ENCODE measurements around the gene CAPRIN1.
"Not testable (repeated sequence)": the region's sequence is repeated elsewhere in the genome, so short reads cannot be mapped to it uniquely, and the experiment has no call there.

Gene CAPRIN1

DNA sequence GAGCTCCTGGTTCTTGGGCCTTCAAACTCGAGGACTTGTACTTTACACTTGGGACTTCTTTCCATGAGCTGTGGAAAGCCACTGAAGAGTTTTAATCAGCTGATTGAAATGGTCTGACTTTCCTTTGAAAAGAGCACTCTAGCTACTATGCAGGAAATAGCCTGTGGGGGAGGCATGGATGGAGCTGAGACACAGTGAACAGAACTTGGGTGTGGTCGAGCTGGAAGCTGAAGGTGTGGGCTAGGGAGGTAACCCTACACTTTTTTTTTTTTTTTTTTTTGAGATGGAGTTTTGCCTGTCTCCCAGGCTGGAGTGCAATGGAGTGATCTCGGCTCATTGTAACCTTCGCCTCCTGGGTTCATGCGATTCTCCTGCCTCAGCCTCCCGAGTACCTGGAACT lies 17.5 kb upstream of the CAPRIN1 start:
- DNase-seq: no peak
- no peak for TF ChIP-seq POLR2A (IDR thresholded peaks at IDR 0.05; ENCODE audit: low read length)
- TF ChIP-seq GATA1 (IDR thresholded peaks at IDR 0.05; ENCODE audit: low read depth, low read length): no peak

DNA sequence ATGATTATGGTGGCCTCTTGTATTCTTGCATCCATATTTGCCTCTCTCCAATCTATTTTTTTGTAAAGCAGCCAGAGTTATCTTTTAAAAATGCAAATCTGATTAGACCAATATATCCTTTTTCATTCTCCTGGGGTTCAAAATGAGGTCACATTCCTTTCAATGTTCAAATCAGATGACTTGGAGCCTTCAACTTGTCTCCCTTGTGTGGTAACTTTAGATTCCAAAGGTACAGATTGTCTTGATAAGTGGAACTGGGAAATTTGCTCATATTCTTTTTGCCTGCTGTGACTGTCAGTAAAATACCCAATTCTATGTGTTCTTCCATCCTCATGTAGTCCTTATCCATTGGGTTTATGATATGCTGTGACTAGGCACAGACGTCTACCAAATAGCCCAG lies 15.1 kb upstream of the CAPRIN1 start:
- no peak for DNase-seq

GRCh38 chr11:34037016-34037415 lies 14.5 kb upstream of the CAPRIN1 start:
- TF ChIP-seq POLR2A (IDR thresholded peaks at IDR 0.05; ENCODE audit: low read length) (no peak), GATA1 (IDR thresholded peaks at IDR 0.05; ENCODE audit: low read depth, low read length) (no peak)
- DNase-seq: no peak

More for the DNA sequence above, 15.1 kb upstream of the CAPRIN1 start:
- TF ChIP-seq POLR2A (IDR thresholded peaks at IDR 0.05; ENCODE audit: low read length): no peak
- TF ChIP-seq GATA1 (IDR thresholded peaks at IDR 0.05; ENCODE audit: low read depth, low read length): no peak

DNA sequence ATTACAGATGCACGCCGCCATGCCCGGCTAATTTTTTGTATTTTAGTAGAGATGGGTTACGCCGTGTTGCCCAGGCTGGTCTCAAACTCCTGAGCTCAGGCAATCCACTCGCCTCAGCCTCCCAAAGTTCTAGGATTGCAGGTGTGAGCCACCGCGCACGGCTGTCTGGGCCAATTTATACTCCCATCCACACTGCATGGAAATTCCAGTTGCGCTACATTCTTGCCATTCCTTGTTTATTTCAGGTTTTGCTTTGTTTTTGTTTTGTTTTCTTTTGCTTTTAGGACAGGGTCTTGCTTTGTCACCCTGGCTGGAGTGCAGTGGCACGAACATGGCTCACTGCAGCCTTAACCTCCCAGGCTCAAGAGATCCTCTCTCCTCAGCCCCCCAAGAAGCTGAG lies 11.0 kb upstream of the CAPRIN1 start:
- no peak for DNase-seq
- no peak for TF ChIP-seq POLR2A (IDR thresholded peaks at IDR 0.05; ENCODE audit: low read length)
- TF ChIP-seq GATA1 (IDR thresholded peaks at IDR 0.05; ENCODE audit: low read depth, low read length): no peak

DNA sequence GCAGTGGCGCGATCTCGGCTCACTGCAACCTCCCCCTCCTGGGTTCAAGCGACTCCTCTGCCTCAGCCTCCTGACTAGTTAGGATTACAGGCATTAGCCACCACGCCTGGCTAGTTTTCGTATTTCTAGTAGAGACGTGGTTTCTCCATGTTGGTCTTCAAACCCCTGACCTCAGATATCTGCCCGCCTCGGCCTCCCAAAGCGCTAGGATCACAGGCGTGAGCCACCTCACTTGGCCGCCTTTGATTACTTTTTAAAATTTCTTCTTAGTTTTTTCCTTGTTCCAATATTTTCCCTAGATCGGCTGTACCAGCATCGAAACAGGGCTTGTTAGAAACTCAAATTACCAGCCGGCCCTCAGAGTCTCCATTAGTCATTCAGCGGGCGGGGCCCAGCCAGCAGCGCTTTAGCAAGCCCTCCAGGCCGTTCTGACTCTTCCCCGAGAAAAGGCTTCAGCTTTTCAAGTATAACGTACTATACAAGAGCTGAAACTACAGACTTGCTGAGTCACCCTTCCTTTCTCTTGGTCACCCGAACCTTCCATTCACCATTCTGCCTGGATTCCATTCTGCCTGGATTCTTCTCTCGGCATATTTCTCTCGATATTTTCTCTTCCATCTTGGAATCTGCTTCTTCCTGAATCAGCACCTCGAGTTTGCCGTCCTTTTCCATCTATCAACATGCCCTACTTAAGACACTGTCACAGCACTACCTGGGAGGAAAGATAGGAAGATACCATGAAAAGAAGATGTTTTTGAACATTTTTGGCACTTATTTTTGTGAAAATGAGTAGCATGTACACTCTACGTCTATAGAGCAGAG lies 6.7 kb upstream of the CAPRIN1 start:
- TF ChIP-seq GATA1 (IDR thresholded peaks at IDR 0.05; ENCODE audit: low read depth, low read length) (no peak), POLR2A (IDR thresholded peaks at IDR 0.05; ENCODE audit: low read length) (no peak)
- DNase-seq: peak; percentile 81 to 87

DNA sequence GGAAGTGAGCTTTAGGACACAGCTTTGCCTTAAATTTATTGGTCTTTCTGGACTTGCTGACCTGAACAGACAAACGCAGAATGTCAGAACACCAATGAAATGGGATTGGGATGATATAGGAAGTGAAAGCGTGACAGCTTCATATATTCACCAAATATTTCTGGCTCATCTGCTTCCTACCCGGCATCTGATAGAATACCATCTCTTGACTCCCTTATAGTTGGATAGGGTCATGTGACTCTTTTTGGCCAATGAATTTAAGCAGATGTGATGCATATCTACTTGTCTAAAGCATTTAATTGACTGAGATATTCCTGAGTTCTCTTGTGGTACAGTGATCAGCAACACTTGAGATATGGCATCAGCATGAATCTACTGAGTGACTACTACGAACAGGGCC lies 2.5 kb upstream of the CAPRIN1 start:
- DNase-seq: peak in 1 of 2 experiments; percentile 16
- TF ChIP-seq POLR2A (IDR thresholded peaks at IDR 0.05; ENCODE audit: low read length) (no peak), GATA1 (IDR thresholded peaks at IDR 0.05; ENCODE audit: low read depth, low read length) (no peak)

- peak in 1 of 2 experiments; percentile 26 for DNase-seq
- TF ChIP-seq POLR2A (IDR thresholded peaks at IDR 0.05; ENCODE audit: low read length): no peak
- no peak for TF ChIP-seq GATA1 (IDR thresholded peaks at IDR 0.05; ENCODE audit: low read depth, low read length)
Observed at GRCh38 chr11:34050581-34051348, 766 bp upstream of the CAPRIN1 start.

DNA sequence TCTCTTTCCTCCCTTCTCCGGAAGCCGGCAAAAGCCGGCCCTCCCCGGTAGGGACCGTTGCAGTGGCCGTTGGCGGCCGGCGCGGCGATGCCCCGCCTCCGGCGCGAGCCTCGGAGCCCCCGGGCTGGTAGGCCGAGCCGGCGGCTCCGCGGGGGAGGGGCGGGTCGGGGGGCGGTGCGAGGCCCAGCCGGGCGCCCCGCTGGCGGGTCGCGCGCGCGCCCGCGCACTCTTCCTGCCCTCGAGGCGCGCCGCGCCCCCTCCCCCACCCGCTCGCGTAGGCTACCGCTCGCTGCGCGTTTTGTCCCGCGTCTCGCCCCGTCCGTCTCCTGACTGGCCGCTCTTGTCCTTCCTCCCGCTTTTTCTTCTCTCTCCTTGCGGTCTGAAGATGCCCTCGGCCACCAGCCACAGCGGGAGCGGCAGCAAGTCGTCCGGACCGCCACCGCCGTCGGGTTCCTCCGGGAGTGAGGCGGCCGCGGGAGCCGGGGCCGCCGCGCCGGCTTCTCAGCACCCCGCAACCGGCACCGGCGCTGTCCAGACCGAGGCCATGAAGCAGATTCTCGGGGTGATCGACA lies 591 bp downstream of the CAPRIN1 start:
- TF ChIP-seq POLR2A (IDR thresholded peaks at IDR 0.05; ENCODE audit: low read length) (peak; percentile 14), GATA1 (IDR thresholded peaks at IDR 0.05; ENCODE audit: low read depth, low read length) (no peak)
- peak; percentile 92 to 94 for DNase-seq

DNA sequence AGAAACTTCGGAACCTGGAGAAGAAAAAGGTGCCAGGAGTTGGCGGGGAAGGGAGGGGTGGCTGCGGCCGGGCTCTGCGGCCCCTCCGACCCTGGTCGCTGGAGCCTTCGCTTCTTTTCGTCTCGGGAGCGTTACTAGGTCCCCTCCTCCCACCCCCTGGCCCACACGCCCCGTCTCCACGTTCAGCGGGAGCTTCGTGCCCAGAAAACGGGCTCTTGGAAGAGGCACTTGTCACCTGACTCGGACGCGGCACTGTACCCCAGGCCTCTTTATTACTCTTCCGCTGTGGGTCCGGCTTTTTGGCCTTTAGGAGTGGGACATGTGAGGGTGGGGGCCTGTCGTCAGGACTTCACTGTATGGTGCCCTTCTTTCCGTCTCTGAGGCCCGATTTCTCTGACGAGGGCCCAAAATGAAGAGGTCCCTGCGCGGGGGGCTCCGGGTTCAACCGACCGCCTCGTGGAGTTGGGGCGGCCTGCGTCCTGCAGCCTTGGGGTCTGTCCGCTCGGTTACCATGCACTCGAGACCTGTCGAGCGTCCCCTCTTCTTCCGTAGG lies 1.2 kb downstream of the CAPRIN1 start:
- TF ChIP-seq POLR2A (IDR thresholded peaks at IDR 0.05; ENCODE audit: low read length) (no peak), GATA1 (IDR thresholded peaks at IDR 0.05; ENCODE audit: low read depth, low read length) (no peak)

GRCh38 chr11:34053161-34053686 lies 1.7 kb downstream of the CAPRIN1 start:
- TF ChIP-seq GATA1 (IDR thresholded peaks at IDR 0.05; ENCODE audit: low read depth, low read length) (no peak), POLR2A (IDR thresholded peaks at IDR 0.05; ENCODE audit: low read length) (peak; percentile 34)
- DNase-seq: peak; percentile 91 to 92

More for the DNA sequence above, 1.2 kb downstream of the CAPRIN1 start:
- DNase-seq: peak; percentile 63 to 73

DNA sequence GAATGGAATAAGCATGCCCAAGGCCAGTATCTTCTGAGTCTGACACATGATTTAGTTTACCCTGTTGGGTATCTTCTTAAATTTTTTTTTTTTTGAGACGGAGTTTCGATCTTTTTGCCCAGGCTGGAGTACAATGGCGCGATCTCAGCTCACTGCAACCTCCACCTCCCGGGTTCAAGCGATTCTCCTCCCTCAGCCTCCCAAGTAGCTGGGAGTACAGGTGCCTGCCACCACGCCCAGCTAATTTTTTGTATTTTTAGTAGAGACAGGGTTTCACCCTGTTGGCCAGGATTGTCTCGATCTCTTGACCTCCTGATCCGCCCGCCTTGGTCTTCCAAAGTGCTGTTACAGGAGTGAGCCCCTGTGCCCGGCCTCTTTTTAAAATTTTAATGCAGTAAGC lies 2.8 kb downstream of the CAPRIN1 start:
- DNase-seq: not testable (repeated sequence)

DNA sequence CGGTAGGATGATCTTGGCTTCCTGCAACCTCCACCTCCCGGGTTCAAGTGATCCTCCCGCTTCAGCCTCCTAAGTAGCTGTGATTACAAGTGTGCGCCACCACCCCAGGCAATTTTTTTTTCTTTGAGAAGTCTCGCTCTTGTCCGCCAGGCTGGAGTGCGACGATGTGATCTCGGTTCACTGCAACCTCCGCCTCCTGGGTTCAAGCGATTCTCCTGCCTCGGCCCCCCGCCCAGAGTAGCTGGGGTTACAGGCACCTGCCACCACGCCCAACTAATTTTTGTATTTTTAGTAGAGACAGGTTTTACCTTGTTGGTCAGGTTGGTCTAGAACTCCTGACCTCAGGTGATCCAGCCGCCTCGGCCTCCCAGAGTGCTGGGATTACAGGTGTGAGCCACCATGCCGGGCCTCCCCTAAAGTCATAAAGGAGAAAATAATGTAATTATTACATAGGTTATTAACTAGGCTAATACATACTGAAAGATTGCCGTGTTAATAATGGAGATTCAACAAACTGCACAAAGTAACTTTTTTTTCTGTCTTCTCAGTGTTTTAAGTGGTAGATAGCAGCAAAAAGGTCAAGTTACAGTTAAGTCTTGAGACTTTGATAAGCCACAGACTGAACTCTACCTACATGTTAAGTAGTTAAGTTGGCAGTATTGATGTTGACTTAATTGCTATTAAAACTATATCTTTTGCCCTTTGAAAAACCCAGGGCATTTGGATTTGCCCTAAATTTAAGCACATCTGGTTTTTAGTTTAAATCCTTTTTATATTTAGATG lies 3.9 kb downstream of the CAPRIN1 start:
- TF ChIP-seq POLR2A (IDR thresholded peaks at IDR 0.05; ENCODE audit: low read length) (no peak), GATA1 (IDR thresholded peaks at IDR 0.05; ENCODE audit: low read depth, low read length) (no peak)
- DNase-seq: peak; percentile 16 to 32

- no peak for DNase-seq
Observed at GRCh38 chr11:34056672-34057071, 5.1 kb downstream of the CAPRIN1 start.

More at GRCh38 chr11:34056672-34057071, 5.1 kb downstream of the CAPRIN1 start:
- TF ChIP-seq POLR2A (IDR thresholded peaks at IDR 0.05; ENCODE audit: low read length): no peak
- TF ChIP-seq GATA1 (IDR thresholded peaks at IDR 0.05; ENCODE audit: low read depth, low read length): no peak

Measured in erythroblast (primary cell).